HG03108 (cell line): ENCODE measurements around the gene ARHGAP21.
"Not testable (repeated sequence)": the region's sequence is repeated elsewhere in the genome, so short reads cannot be mapped to it uniquely, and the experiment has no call there.

Source experiments
- ATAC-seq: cut with Tn5 transposase; IDR thresholded peaks from one replicate; pipeline ENCODE4 v1.9.1; 2021; ENCODE audit warnings: moderate library complexity; ENCODE audit not compliant: unreplicated experiment

The ARHGAP21 gene

GRCh38 chr10:24642921-24643678 is 80.6 kb downstream of the ARHGAP21 start:
- peak; percentile 91 for ATAC-seq

DNA sequence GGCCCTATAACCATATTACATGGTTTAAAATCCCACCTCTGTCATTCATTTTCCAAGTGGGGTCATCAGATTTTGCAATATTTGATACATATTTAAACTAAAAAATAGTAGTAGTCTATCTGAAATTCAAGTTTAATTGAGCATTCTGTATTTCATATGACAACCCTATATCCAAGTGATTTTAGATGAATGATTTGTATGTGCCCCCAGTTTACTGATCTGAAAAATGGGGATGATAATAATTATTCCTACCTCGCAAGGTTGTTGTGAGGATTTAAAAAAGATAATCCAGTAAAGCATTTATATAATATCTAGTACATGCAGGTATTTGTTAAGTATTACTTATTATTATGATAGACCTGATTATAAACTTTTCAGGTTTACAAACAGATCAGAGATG is 84.6 kb downstream of the ARHGAP21 start:
- no peak for ATAC-seq

DNA sequence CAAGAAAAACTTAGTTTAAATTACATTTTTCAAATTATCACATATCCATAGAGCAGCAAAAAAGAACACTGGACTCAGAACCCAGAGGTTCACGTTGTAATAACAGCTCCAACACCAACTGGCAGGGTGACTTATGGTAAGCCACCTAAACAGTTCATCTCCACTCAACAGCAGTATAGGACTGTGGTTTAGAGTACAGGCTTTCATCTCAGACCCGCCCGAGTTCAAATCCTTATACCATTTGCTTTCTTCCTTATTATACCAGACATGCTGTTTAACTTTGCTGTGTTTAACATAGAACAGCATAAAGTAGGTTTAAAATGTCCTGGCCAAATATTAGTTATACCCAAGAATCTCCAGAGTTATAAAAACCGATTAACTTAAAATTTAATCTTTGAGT is 97.9 kb downstream of the ARHGAP21 start:
- no peak for ATAC-seq

GRCh38 chr10:24623383-24623782 is 100.3 kb downstream of the ARHGAP21 start:
- no peak for ATAC-seq

GRCh38 chr10:24622781-24623301 is 100.8 kb downstream of the ARHGAP21 start:
- no peak for ATAC-seq

DNA sequence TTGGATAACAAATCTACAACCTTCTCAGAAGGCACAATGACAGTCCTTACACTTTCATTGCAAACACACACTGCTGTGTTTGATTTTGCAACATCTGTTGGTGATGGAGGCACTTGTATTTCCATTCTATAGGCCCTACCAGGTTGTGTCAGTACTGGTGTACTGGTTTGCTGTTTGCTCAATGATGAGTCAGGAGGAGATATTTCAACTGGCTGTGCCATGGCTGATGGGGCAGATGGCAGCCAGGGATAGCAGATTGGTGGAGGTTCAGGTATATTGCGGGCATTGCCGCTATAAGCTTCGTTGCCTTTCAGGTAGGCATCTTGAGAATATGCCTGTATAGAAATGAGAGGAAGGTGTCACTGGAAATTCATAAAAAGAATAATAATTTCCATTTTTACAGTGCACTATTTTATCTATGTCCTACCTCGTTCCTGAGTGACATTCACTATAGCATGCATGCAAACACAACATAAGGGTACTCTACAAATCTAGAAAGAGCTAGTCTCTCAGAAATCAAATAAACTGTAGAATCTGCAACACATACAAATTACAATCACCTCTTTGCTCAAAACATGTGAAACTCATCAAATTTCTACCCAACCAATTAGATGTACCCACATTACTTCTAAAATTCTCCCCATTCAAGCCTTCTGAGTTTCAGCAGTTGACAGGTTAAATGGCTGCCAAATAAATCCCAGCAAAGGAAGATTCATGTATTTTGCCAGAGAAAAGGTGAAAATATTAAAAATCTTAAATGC is 102.5 kb downstream of the ARHGAP21 start:
- ATAC-seq: not testable (repeated sequence)

DNA sequence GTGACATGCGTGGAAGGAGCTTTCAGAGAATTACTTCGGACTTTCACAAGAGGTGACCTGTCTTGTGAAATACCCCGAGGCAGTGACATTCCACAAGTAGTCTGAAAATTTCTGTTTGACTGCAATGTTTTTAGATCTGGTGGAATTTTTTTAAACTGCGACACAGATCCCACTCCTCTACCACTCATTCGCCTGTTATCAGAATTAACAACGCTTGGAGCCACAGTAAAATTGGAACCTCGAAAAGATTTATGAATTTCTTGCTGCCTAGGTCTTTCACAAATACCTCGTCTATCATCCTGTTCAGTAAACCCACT is 103.7 kb downstream of the ARHGAP21 start:
- ATAC-seq: not testable (repeated sequence)

GRCh38 chr10:24619291-24619993 is 104.2 kb downstream of the ARHGAP21 start:
- ATAC-seq: not testable (repeated sequence)

DNA sequence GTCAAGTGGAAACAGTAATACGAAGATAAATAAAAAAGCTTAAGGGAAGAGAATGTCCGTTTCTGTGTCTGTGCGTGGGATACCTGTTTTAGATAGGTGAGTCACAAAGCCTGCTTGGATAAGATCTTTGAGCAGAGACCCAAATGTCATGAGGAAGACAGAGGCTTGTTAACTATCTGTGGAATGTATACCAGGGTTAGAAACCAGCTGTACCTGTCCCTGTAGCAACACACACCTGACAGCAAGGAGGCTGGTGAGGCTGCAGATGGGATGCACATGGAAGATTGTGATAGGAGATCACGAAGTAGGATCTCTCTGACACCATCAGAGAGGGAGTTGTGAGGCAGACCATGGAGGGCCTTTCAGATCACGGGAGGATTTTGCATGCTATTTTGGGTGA is 105.3 kb downstream of the ARHGAP21 start:
- ATAC-seq: no peak

- ATAC-seq: no peak
Measured at GRCh38 chr10:24617771-24618396, 105.8 kb downstream of the ARHGAP21 start.

- ATAC-seq: no peak
Measured at GRCh38 chr10:24616536-24616935, 107.2 kb downstream of the ARHGAP21 start.

DNA sequence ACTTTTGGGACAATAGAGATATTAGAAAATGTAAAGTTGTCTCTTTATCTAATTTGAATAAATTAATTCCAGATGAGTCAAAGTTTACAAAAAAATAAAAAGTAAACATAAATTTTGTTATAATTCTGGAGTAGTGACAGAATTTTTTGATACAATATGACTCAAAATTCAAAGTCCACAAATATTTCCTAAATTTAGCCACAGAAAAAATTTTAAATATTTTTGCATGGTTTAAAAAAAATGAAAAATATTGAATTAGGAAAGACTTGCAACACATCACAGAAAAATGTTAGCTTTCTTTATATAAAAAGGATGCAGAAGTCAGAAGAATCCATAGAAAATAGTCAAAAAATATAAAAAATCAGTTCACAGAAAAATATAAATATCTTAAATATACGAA is 117.7 kb downstream of the ARHGAP21 start:
- ATAC-seq: no peak

- ATAC-seq: no peak
Measured at GRCh38 chr10:24605141-24605540, 118.5 kb downstream of the ARHGAP21 start.

- no peak for ATAC-seq
Measured at GRCh38 chr10:24603333-24603732, 120.4 kb downstream of the ARHGAP21 start.

GRCh38 chr10:24597961-24598360 is 125.7 kb downstream of the ARHGAP21 start:
- no peak for ATAC-seq

GRCh38 chr10:24597426-24597825 is 126.3 kb downstream of the ARHGAP21 start:
- no peak for ATAC-seq

DNA sequence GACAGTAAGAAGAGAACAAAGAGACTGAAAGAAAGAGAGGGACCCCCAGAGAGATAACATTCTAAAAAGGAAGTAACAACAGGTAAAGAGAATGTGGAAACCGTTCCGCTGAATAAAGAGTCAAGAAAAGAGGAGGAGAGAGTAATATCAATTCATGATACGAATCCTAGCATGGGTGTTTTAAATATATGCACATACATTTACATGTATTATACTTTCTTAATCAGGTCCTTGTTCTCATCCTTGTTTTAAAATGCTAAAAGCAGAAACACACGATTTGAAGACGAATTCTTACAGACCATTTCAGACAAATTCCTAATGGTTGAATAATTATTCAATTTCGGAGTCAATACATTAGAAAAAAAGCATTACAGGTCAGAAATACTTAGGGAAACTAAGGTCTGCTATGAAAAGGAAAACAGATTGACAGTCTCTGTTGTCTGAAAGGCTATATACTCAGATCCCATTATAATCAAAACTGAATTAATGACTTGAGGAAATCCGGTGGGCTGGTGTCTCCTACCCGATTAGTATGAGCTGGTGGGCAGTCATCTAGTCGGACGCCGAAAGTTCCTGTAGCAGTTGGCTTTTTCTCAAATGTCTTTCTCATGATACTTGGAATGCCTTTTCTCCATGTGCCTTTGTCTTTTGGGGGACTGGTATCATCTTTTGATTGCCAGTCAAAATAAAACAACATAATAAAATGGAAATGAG is 127.3 kb downstream of the ARHGAP21 start:
- ATAC-seq: no peak

GRCh38 chr10:24590697-24591457 is 132.8 kb downstream of the ARHGAP21 start:
- ATAC-seq: no peak

DNA sequence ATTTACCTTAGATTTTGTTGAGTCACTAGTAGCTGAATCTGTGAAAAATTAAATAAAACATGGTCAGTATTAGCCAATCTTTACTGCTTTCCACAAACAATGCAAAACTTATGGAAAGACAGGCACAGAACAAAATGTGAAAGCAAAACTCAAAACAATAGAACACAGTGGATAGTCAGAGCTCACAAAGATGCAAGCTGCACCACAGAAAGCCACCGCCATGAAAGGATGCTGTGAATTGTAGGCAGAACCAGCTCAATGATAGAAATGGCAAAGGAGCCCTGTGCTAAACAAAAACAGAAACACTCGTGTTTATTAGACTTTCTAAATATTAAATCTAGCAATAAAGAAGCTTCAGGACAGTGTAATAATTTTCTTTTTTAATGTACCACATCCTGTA is 134.4 kb downstream of the ARHGAP21 start:
- ATAC-seq: no peak

DNA sequence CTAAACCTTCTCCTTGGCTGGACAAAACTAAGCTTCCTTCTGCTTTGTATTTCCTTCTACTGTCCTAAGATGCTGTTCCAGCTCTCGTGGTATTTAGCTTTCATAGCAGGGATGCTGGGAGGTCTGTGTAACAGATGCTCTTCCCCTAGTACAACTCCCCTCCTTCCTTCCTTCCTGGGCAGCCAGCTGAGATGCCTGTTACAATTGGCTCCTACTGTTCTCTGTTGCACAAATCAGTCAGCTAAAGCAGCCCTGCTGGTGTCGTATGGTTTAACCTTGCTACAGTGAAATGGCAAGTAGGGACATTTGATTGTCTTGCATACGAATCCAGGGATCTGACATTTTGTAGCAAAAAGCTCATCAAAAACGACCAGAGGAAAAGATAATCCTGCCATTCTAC is 143.8 kb downstream of the ARHGAP21 start:
- no peak for ATAC-seq
